ENCODE data around the gene ZNF883.
"Not testable (repeated sequence)": the region's sequence is repeated elsewhere in the genome, so short reads cannot be mapped to it uniquely, and the experiment has no call there.

The ZNF883 gene

DNA sequence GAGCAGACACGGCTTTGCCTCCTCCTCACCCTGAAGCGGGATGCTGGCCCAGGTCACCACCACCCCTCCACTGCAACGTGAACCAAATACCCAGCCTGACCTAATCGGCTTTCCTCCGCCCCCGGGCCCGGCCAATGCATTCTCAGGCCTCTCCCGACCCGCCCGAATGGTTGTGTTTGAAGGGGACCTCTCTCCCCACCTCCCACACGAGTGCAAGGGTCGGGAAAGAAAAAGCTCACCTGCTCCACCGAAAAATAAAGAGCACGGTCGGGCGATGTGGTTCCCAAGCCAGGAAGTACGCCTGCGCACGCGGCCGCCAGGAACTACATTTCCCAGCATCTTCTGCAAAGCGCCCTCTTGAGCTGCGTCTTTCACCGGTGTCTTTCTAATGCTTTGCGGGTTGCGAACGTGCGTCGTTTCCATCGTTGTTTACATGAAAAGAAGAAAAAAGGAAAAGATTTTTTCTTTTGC lies at the start of gene ZNF883:
Gene ZNF883 (minus strand): TSS at position 282 of the 471 bp plus-strand sequence.
- Mint-ChIP-seq H3K9me3 (peaks cover 40% of the 10 kb centered on the region), H3K4me3 (peak within 1 kb of the TSS; percentile 57), H3K27ac (no peak within 1 kb of the TSS), H3K27me3 (ENCODE audit: low read depth) (no peaks in the 10 kb centered on the region), H3K4me1 (ENCODE audit: low read depth) (no peaks in the 10 kb centered on the region), H3K36me3 (ENCODE audit: low read depth) (no peaks in the 10 kb centered on the region)
- no peak for DNase-seq (ENCODE audit: low spot score)

- not testable (repeated sequence) for DNase-seq (ENCODE audit: low spot score); H3K27me3 Mint-ChIP-seq (ENCODE audit: low read depth); H3K27ac Mint-ChIP-seq; H3K4me3 Mint-ChIP-seq; H3K4me1 Mint-ChIP-seq (ENCODE audit: low read depth); H3K36me3 Mint-ChIP-seq (ENCODE audit: low read depth)
- peaks cover 11% of the 10 kb centered on the region for H3K9me3 Mint-ChIP-seq
Measured at GRCh38 chr9:113061072-113061850, 49.3 kb upstream of the ZNF883 start.

GRCh38 chr9:113059581-113060284 lies 47.7 kb upstream of the ZNF883 start:
- H3K4me3 Mint-ChIP-seq; H3K27ac Mint-ChIP-seq; H3K36me3 Mint-ChIP-seq (ENCODE audit: low read depth); DNase-seq (ENCODE audit: low spot score); H3K27me3 Mint-ChIP-seq (ENCODE audit: low read depth); H3K4me1 Mint-ChIP-seq (ENCODE audit: low read depth): not testable (repeated sequence)
- peaks cover 11% of the 10 kb centered on the region for H3K9me3 Mint-ChIP-seq

GRCh38 chr9:113057193-113057592 lies 45.2 kb upstream of the ZNF883 start:
- no peak for DNase-seq (ENCODE audit: low spot score)
- Mint-ChIP-seq H3K9me3 (peaks cover 11% of the 10 kb centered on the region), H3K4me1 (ENCODE audit: low read depth) (no peaks in the 10 kb centered on the region), H3K27me3 (ENCODE audit: low read depth) (peaks cover 5% of the 10 kb centered on the region), H3K4me3 (no peak overlapping the region), H3K36me3 (ENCODE audit: low read depth) (no peaks in the 10 kb centered on the region), H3K27ac (no peak overlapping the region)

- Mint-ChIP-seq H3K4me3 (no peak within 1 kb of the TSS), H3K9me3 (peaks cover 11% of the 10 kb centered on the region), H3K4me1 (ENCODE audit: low read depth) (no peaks in the 10 kb centered on the region), H3K36me3 (ENCODE audit: low read depth) (no peaks in the 10 kb centered on the region), H3K27ac (no peak within 1 kb of the TSS), H3K27me3 (ENCODE audit: low read depth) (peaks cover 5% of the 10 kb centered on the region)
- peak; percentile 56 for DNase-seq (ENCODE audit: low spot score)
Measured at GRCh38 chr9:113056191-113057106, 44.5 kb upstream of the ZNF883 start, which contains the start of gene ZFP37. Gene ZFP37, minus strand, starts transcription at chr9:113056724. Its CDS starts 36 bp downstream, at chr9:113056688.

- no peak overlapping the region for H3K27ac Mint-ChIP-seq
- no peaks in the 10 kb centered on the region for H3K4me1 Mint-ChIP-seq (ENCODE audit: low read depth)
- H3K4me3 Mint-ChIP-seq, result no peak overlapping the region
- H3K36me3 Mint-ChIP-seq (ENCODE audit: low read depth), result peaks cover 4% of the 10 kb centered on the region
- no peak for DNase-seq (ENCODE audit: low spot score)
- no peaks in the 10 kb centered on the region for H3K27me3 Mint-ChIP-seq (ENCODE audit: low read depth)
- peaks cover 81% of the 10 kb centered on the region for H3K9me3 Mint-ChIP-seq
Measured at GRCh38 chr9:113042884-113043657, 31.1 kb upstream of the ZNF883 start.

DNA sequence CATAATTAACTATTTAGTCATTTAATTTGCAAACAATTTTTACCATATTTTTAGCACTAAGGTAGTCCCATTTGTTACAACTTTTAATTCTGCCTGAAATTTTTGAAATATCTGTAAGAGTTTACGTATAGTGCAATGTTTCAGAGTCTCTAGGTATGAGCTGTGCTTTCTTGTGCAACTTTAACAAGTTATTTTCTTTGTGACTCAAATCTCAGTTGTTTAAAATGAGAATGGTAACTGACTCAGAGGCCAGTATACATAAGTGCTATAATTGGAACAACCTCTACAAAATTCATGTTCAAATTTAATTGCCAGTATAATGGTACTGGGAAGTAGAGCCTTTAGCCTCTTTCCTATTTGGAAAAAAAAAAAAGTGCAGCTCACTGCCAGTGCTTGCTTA lies 14.2 kb upstream of the ZNF883 start:
- H3K4me1 Mint-ChIP-seq (ENCODE audit: low read depth), result no peaks in the 10 kb centered on the region
- no peak for DNase-seq (ENCODE audit: low spot score)
- H3K27me3 Mint-ChIP-seq (ENCODE audit: low read depth), result no peaks in the 10 kb centered on the region
- peaks cover 55% of the 10 kb centered on the region for H3K9me3 Mint-ChIP-seq
- no peak overlapping the region for H3K4me3 Mint-ChIP-seq
- H3K36me3 Mint-ChIP-seq (ENCODE audit: low read depth), result no peaks in the 10 kb centered on the region
- H3K27ac Mint-ChIP-seq, result no peak overlapping the region

DNA sequence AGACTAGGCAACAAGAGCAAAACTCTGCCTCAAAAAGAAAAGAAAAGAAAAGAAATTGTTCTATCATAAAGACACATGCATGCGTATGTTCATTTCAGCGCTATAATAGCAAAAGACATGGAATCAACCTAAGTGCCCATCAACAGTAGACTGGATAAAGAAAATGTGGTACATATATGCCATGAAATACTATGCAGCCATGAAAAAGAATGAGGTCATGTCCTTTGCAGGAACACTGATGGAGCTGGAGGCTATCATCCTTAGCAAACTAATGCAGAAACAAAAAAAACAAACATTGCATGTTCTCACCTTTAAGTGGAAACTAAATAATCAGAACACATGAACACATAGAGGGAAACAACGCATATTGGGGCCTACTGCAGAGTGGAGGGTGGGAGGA lies 6.3 kb upstream of the ZNF883 start:
- Mint-ChIP-seq H3K4me1 (ENCODE audit: low read depth) (no peaks in the 10 kb centered on the region), H3K27ac (no peak overlapping the region)

DNA sequence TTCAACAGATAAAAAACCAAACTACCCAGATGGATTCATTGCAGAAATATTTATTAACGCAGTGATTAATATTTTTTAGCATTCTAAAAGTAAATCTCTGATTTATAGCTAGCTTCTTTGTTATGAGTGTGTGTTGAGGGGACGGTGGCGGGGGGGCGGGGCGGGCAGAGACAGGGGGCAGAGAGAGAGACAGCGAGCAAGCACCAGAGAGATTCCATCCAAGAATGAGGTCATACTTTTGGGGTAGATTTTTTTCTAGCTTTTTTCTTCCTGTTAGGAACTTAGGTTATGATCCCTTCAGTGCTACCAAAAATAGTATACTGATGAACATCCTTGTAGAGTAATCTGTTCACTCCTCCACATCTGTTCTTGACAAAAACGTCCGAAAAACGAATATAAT lies 500 bp upstream of the ZNF883 start:
- DNase-seq (ENCODE audit: low spot score), result no peak
- no peak overlapping the region for H3K27ac Mint-ChIP-seq
- H3K27me3 Mint-ChIP-seq (ENCODE audit: low read depth), result no peaks in the 10 kb centered on the region
- no peak overlapping the region for H3K4me3 Mint-ChIP-seq
- H3K9me3 Mint-ChIP-seq, result peaks cover 43% of the 10 kb centered on the region
- H3K36me3 Mint-ChIP-seq (ENCODE audit: low read depth), result no peaks in the 10 kb centered on the region
- H3K4me1 Mint-ChIP-seq (ENCODE audit: low read depth), result no peaks in the 10 kb centered on the region

More for the DNA sequence above, 6.3 kb upstream of the ZNF883 start:
- Mint-ChIP-seq H3K27me3 (ENCODE audit: low read depth) (no peaks in the 10 kb centered on the region), H3K36me3 (ENCODE audit: low read depth) (no peaks in the 10 kb centered on the region), H3K9me3 (peaks cover 53% of the 10 kb centered on the region), H3K4me3 (no peak overlapping the region)
- no peak for DNase-seq (ENCODE audit: low spot score)

DNA sequence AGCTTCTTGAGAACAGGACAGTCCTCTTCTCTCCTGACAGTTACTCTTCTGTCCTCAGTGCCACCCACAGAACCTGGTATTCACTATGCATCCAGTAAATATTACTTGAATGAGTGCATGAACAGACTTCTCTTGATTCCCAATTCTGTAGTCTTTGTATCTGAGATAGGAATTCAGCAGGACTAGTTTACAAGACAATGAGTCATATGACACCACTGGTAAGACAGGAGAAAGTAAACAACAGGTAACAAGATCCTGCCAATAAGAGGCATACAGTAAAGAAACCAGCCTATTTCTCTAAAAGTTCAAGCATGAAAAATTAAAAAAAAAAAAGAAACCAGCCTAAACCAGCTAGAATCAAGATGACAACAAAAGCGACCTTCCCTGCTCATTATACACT lies 6.2 kb downstream of the ZNF883 start:
- no peak overlapping the region for H3K4me3 Mint-ChIP-seq
- H3K27me3 Mint-ChIP-seq (ENCODE audit: low read depth), result no peaks in the 10 kb centered on the region
- H3K9me3 Mint-ChIP-seq, result peaks cover 63% of the 10 kb centered on the region
- DNase-seq (ENCODE audit: low spot score), result no peak
- no peaks in the 10 kb centered on the region for H3K4me1 Mint-ChIP-seq (ENCODE audit: low read depth)
- no peaks in the 10 kb centered on the region for H3K36me3 Mint-ChIP-seq (ENCODE audit: low read depth)
- H3K27ac Mint-ChIP-seq, result no peak overlapping the region

GRCh38 chr9:112997236-112997941 lies 14.6 kb downstream of the ZNF883 start:
- no peak for DNase-seq (ENCODE audit: low spot score)
- Mint-ChIP-seq H3K9me3 (peaks cover 76% of the 10 kb centered on the region), H3K36me3 (ENCODE audit: low read depth) (peaks cover 7% of the 10 kb centered on the region), H3K27ac (no peak overlapping the region), H3K4me1 (ENCODE audit: low read depth) (no peaks in the 10 kb centered on the region), H3K27me3 (ENCODE audit: low read depth) (no peaks in the 10 kb centered on the region), H3K4me3 (no peak overlapping the region)

DNA sequence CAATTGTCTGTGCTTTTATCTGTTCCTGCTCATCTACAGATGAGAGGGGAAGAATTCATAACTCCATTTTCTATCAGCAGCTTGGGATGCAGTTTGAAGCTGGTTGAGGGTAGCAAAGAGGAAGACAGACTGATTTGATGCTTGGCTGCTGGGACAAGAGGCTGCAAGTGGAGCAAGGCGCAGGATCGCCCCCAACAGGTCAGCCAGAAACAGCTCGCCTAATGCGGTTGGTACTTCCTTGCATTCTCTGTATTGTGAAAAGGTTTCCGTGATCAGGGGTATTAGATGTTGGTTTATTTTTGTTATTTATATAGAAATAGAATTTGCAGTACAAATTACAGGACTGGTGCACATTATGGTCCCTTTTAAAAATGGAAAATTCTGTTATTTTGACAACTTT lies 40.6 kb downstream of the ZNF883 start:
- H3K27ac Mint-ChIP-seq, result no peak overlapping the region
- DNase-seq (ENCODE audit: low spot score), result no peak

DNA sequence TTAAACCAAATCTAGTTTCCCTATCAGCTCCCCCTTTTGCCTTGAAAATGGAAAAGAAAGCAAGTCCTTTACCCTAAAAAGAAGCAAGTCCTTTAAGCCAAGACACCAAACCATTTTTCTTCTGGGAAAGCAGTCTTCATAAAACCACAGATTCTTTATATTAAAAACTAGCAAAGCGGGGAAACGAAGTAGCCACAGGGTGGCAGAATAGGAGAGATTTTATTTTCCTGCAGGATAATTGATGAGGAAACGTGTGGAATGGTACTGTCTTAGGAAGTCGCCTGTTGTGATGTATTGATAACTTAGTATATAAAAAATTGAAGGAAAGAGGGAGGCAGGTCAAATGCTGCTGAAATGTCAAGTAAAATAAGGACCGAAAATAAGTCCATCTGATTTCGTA lies 41.1 kb downstream of the ZNF883 start:
- DNase-seq (ENCODE audit: low spot score), result no peak
- Mint-ChIP-seq H3K4me3 (no peak overlapping the region), H3K36me3 (ENCODE audit: low read depth) (no peaks in the 10 kb centered on the region), H3K27ac (no peak overlapping the region), H3K27me3 (ENCODE audit: low read depth) (no peaks in the 10 kb centered on the region), H3K4me1 (ENCODE audit: low read depth) (no peaks in the 10 kb centered on the region), H3K9me3 (peaks cover 5% of the 10 kb centered on the region)

More for the DNA sequence above, 40.6 kb downstream of the ZNF883 start:
- Mint-ChIP-seq H3K4me3 (no peak overlapping the region), H3K9me3 (peaks cover 5% of the 10 kb centered on the region), H3K27me3 (ENCODE audit: low read depth) (no peaks in the 10 kb centered on the region), H3K4me1 (ENCODE audit: low read depth) (no peaks in the 10 kb centered on the region), H3K36me3 (ENCODE audit: low read depth) (no peaks in the 10 kb centered on the region)

Measured in T-helper 2 cell treated with Interferon-gamma antibody and Interleukin-4, amounts not matched to agents 5 μg/mL and 100 μg/mL, for 36 hours (primary cell).